A673 (cell line): ENCODE results near the gene CARD11. TPM values are rescaled to one million over a fixed set of nuclear protein-coding genes. Genes with fewer than 3 reads are reported as not detected.

Experiments used
- BruUV-seq: library from RNA; stranded (reverse); fragments of 400-500 nt; replicated peaks from 2 replicates; lab custom pipeline; 2021; lab: Mats Ljungman, UMichigan
- CTCF ChIA-PET: fragments of 300-600 bp; sonication (Branson Sonifier 250); formaldehyde crosslinking; loops from one replicate; lab custom pipeline; 2022; ENCODE audit warnings: antibody characterized with exemption; lab: Charles Lee
- POLR2A ChIA-PET: fragments of 300-600 bp; sonication (Branson Sonifier 250); formaldehyde crosslinking; loops from one replicate; lab custom pipeline; 2022; ENCODE audit warnings: antibody characterized with exemption; ENCODE audit not compliant: low non-redundant PET; lab: Charles Lee
- DNase-seq: peaks from one replicate; pipeline ENCODE4 v3.0.0-alpha.2; 2015; ENCODE audit warnings: low spot score
- H3K27ac ChIP-seq: fragments of 200-600 bp; sonication (generic); 2 replicates; pipeline ENCODE4 v1.5.1; 2016; ENCODE audit warnings: mixed run types, low read depth, mild to moderate bottlenecking, mixed read lengths, antibody characterized with exemption, low read length; ENCODE audit not compliant: poor library complexity, severe bottlenecking
- H3K27me3 ChIP-seq: fragments of 200-600 bp; sonication (generic); replicated peaks from 2 replicates; pipeline ENCODE4 v1.6.1; 2017; ENCODE audit warnings: mixed run types, low read depth, mild to moderate bottlenecking, mixed read lengths, antibody characterized with exemption, low read length; ENCODE audit not compliant: insufficient read depth, poor library complexity
- H3K36me3 ChIP-seq: fragments of 200-600 bp; sonication (generic); 2 replicates; pipeline ENCODE4 v1.6.1; 2016; ENCODE audit warnings: mixed run types, mild to moderate bottlenecking, mixed read lengths, antibody characterized with exemption, low read length; ENCODE audit not compliant: insufficient read depth, poor library complexity, severe bottlenecking
- H3K4me1 ChIP-seq: fragments of 200-600 bp; sonication (generic); 2 replicates; pipeline ENCODE4 v1.6.1; 2017; ENCODE audit warnings: mixed run types, mild to moderate bottlenecking, mixed read lengths, antibody characterized with exemption, low read length; ENCODE audit not compliant: insufficient read depth, poor library complexity, severe bottlenecking
- H3K4me3 ChIP-seq: fragments of 200-600 bp; sonication (generic); 2 replicates; pipeline ENCODE4 v1.5.1; 2016; ENCODE audit warnings: low read depth, mixed run types, mild to moderate bottlenecking, mixed read lengths, low read length; ENCODE audit not compliant: poor library complexity, severe bottlenecking
- H3K9me3 ChIP-seq: fragments of 200-600 bp; sonication (generic); 2 replicates; pipeline ENCODE4 v1.6.1; 2016; ENCODE audit warnings: mixed run types, low read depth, mild to moderate bottlenecking, mixed read lengths, antibody characterized with exemption, low read length; ENCODE audit not compliant: poor library complexity, severe bottlenecking
- EZH2 ChIP-seq: fragments of 200-600 bp; sonication (generic); IDR thresholded peaks from 2 replicates; pipeline ENCODE4 v1.6.1; 2017; ENCODE audit warnings: borderline replicate concordance, low read depth, mild to moderate bottlenecking, mixed read lengths, antibody characterized with exemption, low read length; ENCODE audit not compliant: poor library complexity, severe bottlenecking
- intact Hi-C: fragments of 100-400 bp; cut with micrococcal nuclease; formaldehyde crosslinking; loops from one replicate; pipeline ENCODE4 v1.10.0; 2022; ENCODE audit not compliant: unreplicated experiment
- total RNA-seq: library from RNA; stranded (reverse); gene quantifications from 2 replicates; pipeline ENCODE4 v1.2.3, GENCODE V29; 2021
- TF ChIP-seq, protein P1 (sequence below): fragments of 300-800, 200-600 bp; sonication (generic); conservative IDR thresholded peaks from 2 replicates; pipeline ENCODE4 v1.5.1; 2017; ENCODE audit warnings: low read depth, mild to moderate bottlenecking, antibody characterized with exemption, low read length, moderate library complexity, mixed read lengths

The CARD11 gene
- total RNA-seq, 1 experiment from 2014 or later = 1.8 TPM

DNA sequence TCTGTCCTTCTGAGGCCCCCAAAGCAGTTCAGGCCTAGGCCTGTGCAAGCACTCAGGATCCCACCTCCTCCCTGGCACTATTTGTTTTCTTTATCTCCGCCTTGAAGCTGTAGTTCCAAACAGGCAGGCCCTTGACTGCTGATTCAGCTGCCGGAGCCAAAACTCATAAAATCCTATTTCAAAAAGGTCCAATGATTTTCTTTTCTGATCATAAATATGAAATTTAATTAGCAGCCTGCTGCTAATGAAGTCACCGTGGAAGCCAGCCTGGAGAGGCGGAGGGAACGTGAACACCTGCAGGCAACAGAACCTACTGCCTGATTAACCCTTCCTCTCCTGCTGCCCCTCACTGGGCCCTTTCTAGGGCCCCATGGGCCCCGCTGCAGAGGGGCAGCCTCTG, 60.1 kb downstream of the CARD11 start:
- CTCF ChIA-PET = no interaction called here
- POLR2A ChIA-PET = interaction anchor here (0.9 kb wide), 1 partner anchor 342 kb away, joined by 15 read pairs; no protein-coding TSS in a partner anchor

GRCh38 chr7:2982831-2983230, 60.8 kb downstream of the CARD11 start:
- H3K4me1 ChIP-seq = no peaks in the 10 kb centered on the region
- TF ChIP-seq EZH2 = no peak
- TF ChIP-seq, protein P1, sequence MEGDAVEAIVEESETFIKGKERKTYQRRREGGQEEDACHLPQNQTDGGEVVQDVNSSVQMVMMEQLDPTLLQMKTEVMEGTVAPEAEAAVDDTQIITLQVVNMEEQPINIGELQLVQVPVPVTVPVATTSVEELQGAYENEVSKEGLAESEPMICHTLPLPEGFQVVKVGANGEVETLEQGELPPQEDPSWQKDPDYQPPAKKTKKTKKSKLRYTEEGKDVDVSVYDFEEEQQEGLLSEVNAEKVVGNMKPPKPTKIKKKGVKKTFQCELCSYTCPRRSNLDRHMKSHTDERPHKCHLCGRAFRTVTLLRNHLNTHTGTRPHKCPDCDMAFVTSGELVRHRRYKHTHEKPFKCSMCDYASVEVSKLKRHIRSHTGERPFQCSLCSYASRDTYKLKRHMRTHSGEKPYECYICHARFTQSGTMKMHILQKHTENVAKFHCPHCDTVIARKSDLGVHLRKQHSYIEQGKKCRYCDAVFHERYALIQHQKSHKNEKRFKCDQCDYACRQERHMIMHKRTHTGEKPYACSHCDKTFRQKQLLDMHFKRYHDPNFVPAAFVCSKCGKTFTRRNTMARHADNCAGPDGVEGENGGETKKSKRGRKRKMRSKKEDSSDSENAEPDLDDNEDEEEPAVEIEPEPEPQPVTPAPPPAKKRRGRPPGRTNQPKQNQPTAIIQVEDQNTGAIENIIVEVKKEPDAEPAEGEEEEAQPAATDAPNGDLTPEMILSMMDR = no peak
- no TSS peak for BruUV-seq
- H3K27me3 ChIP-seq = peaks cover 21% of the 10 kb centered on the region
- H3K27ac ChIP-seq = no peak overlapping the region
- intact Hi-C loops = no loop called here
- H3K4me3 ChIP-seq = no peak overlapping the region
- ChIA-PET CTCF (no interaction called here), POLR2A (interaction anchor here (0.7 kb wide), 1 partner anchor 151 kb away, joined by 10 read pairs; no protein-coding TSS in a partner anchor)
- H3K36me3 ChIP-seq = no peaks in the 10 kb centered on the region
- no peaks in the 10 kb centered on the region for H3K9me3 ChIP-seq
- no peak for DNase-seq

More for the DNA sequence above, 60.1 kb downstream of the CARD11 start:
- TF ChIP-seq, protein P1 = no peak
- TF ChIP-seq EZH2 = no peak
- Histone ChIP-seq H3K27me3 (peaks cover 17% of the 10 kb centered on the region), H3K9me3 (peaks cover under 1% of the 10 kb centered on the region), H3K36me3 (no peaks in the 10 kb centered on the region), H3K27ac (no peak overlapping the region), H3K4me3 (no peak overlapping the region), H3K4me1 (no peaks in the 10 kb centered on the region)
- no peak for DNase-seq
- intact Hi-C loops = no loop called here
- no TSS peak for BruUV-seq

DNA sequence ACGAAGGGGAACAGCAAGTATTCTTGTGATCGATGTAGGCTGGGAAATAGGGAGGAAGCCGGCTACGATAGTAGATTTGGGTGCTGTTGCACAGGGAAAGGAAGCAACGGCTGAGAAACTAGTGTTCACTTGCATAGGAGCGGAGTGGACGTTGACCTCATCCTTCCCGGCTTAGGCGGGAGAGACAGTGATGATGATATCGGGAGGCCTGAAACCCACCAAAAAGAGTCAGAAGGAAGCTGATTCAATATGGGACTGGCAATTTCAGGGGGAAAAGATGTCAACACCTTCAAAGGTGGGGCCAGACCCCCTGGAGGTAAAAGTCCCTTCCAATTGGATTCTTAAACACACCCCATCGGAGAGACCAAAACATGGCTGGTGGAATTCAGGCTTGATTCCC, 61.3 kb downstream of the CARD11 start:
- BruUV-seq = no TSS peak
- POLR2A ChIA-PET = interaction anchor here (0.7 kb wide), 1 partner anchor 151 kb away, joined by 10 read pairs; no protein-coding TSS in a partner anchor
- no peak for DNase-seq
- no peaks in the 10 kb centered on the region for H3K4me1 ChIP-seq
- TF ChIP-seq, protein P1 = no peak
- TF ChIP-seq EZH2 = no peak
- CTCF ChIA-PET = no interaction called here
- no peaks in the 10 kb centered on the region for H3K9me3 ChIP-seq
- peaks cover 21% of the 10 kb centered on the region for H3K27me3 ChIP-seq
- H3K4me3 ChIP-seq = no peak overlapping the region
- intact Hi-C loops = no loop called here
- no peak overlapping the region for H3K27ac ChIP-seq
- H3K36me3 ChIP-seq = no peaks in the 10 kb centered on the region
